H1 (cell line): ENCODE data around the gene ARMH2. TPM values are rescaled to one million over a fixed set of nuclear protein-coding genes. Genes with fewer than 3 reads are reported as not detected.

Experiments used
- EZH2 ChIP-seq: fragments of 200-600 bp; sonication (generic); IDR thresholded peaks from 2 replicates; pipeline ENCODE4 v1.7.1; 2012; ENCODE audit warnings: low read depth, mild to moderate bottlenecking, moderate library complexity, low read length, inconsistent platforms; ENCODE audit not compliant: severe bottlenecking
- JUN ChIP-seq: IDR thresholded peaks from 2 replicates; pipeline ENCODE4 v1.6.1; 2011; ENCODE audit warnings: low read depth, mild to moderate bottlenecking, improper control_type of control experiment, low read length
- KDM5A ChIP-seq: fragments of 200-600 bp; IDR thresholded peaks from 2 replicates; pipeline ENCODE4 v1.7.1; 2012; ENCODE audit warnings: mild to moderate bottlenecking, low read length, inconsistent platforms, mixed read lengths
- MAFK ChIP-seq: IDR thresholded peaks from 2 replicates; pipeline ENCODE4 v1.6.1; 2012; ENCODE audit warnings: low read depth, mild to moderate bottlenecking, improper control_type of control experiment, low read length
- POU5F1 ChIP-seq: IDR thresholded peaks from 2 replicates; pipeline ENCODE4 v1.6.1; 2011; ENCODE audit warnings: low read depth, mild to moderate bottlenecking, low read length, moderate library complexity
- SP2 ChIP-seq: IDR thresholded peaks from 2 replicates; pipeline ENCODE4 v1.6.1; 2012; ENCODE audit warnings: mild to moderate bottlenecking, low read length, inconsistent platforms
- TCF12 ChIP-seq: IDR thresholded peaks from 2 replicates; pipeline ENCODE4 v1.6.1; 2011; ENCODE audit warnings: low read depth, mild to moderate bottlenecking, low read length
- polyA plus RNA-seq, 7 experiments: library from polyadenylated mRNA; depleted of rRNA in 3 of 7; stranded (reverse) in 5 of 7; unstranded in 2 of 7; fragments of >200 nt in 5 of 7; fragments of 200-250 nt in 2 of 7; gene quantifications; 1 replicate in 5 of 7; 2 replicates in 1 of 7; 4 replicates in 1 of 7; pipeline versions ENCODE4 v1.2.1 to v1.2.3, GENCODE V29; 2011 to 2013; ENCODE audit warnings: missing spikeins in 2 of 7, mixed read lengths in 2 of 7
- total RNA-seq: library from RNA; stranded (reverse); fragmentation: NEBNext Ultra II Directional; extraction: Animal tissue kit (Norgen Biotek cat#: 25700); gene quantifications from 2 replicates; pipeline ENCODE4 v1.2.1, GENCODE V29; 2021
- TF ChIP-seq, protein P1 (sequence below): IDR thresholded peaks from 2 replicates; pipeline ENCODE4 v1.6.1; 2011; ENCODE audit warnings: low read depth, mild to moderate bottlenecking, low read length; ENCODE audit not compliant: insufficient read depth

Gene ARMH2
- total and polyA plus RNA-seq, 2 of the 8 experiments (the other 6 are each of a cell fraction or from before 2014, with no cell fraction given), result not detected

GRCh38 chr6:24802271-24803059 lies 3.7 kb upstream of the ARMH2 start (continued):
- no peak for TF ChIP-seq SP2
- no peak for TF ChIP-seq JUN
- no peak for TF ChIP-seq TCF12
- no peak for TF ChIP-seq KDM5A
- TF ChIP-seq POU5F1, result no peak
- TF ChIP-seq MAFK, result no peak
- TF ChIP-seq, protein P1, sequence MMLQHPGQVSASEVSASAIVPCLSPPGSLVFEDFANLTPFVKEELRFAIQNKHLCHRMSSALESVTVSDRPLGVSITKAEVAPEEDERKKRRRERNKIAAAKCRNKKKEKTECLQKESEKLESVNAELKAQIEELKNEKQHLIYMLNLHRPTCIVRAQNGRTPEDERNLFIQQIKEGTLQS, result no peak
- TF ChIP-seq EZH2, result no peak
